K562 (cell line): ENCODE results near the gene ZG16B. TPM values are rescaled to one million over a fixed set of nuclear protein-coding genes. Genes with fewer than 3 reads are reported as not detected.
A peak's percentile ranks its signal among the peaks of the same experiment; 100 is the strongest.

Experiments
- CHD2 ChIP-seq: IDR thresholded peaks from 2 replicates; pipeline ENCODE4 v1.6.1; 2011; ENCODE audit warnings: low read depth, low read length
- GTF2E2 ChIP-seq: fragments of 200-800 bp; sonication (Bioruptor generic); IDR thresholded peaks from 2 replicates; pipeline ENCODE4 v1.6.1; 2016; ENCODE audit warnings: missing genetic modification characterization, missing compliant biosample characterization
- GTF2F1 ChIP-seq: IDR thresholded peaks from 2 replicates; pipeline ENCODE4 v1.6.1; 2011; ENCODE audit warnings: low read depth, low read length, improper control_type of control experiment
- HDAC2 ChIP-seq: fragments of 450-650 bp; IDR thresholded peaks from 2 replicates; pipeline ENCODE4 v1.6.1; 2016; ENCODE audit warnings: mild to moderate bottlenecking
- IFI16 ChIP-seq: fragments of 250-450 bp; sonication (Bioruptor Pico); IDR thresholded peaks from 2 replicates; pipeline ENCODE4 v2.1.2; 2022; ENCODE audit warnings: mild to moderate bottlenecking, inconsistent platforms
- MCM5 ChIP-seq: fragments of 450-650 bp; IDR thresholded peaks from 2 replicates; pipeline ENCODE4 v1.6.1; 2016; ENCODE audit warnings: low read depth
- MECOM ChIP-seq: fragments of 250-450 bp; sonication (Bioruptor Pico); IDR thresholded peaks from 2 replicates; pipeline ENCODE4 v1.8.0; 2022; ENCODE audit warnings: inconsistent platforms
- NCOA2 ChIP-seq, 2 experiments: fragments of 450-650 bp; IDR thresholded peaks; 2 replicates each; pipeline ENCODE4 v1.6.1; 2018; ENCODE audit warnings: mild to moderate bottlenecking in 2 of 2, moderate library complexity in 1 of 2; ENCODE audit not compliant: partially characterized antibody in 2 of 2
- NCOA6 ChIP-seq: fragments of 450-650 bp; IDR thresholded peaks from 2 replicates; pipeline ENCODE4 v1.6.1; 2017; ENCODE audit warnings: mild to moderate bottlenecking
- NEUROD1 ChIP-seq: fragments of 150-350 bp; IDR thresholded peaks from 2 replicates; pipeline ENCODE4 v1.6.1; 2014; ENCODE audit warnings: borderline replicate concordance, low read length, low read depth; ENCODE audit not compliant: partially characterized antibody
- NFYB ChIP-seq: IDR thresholded peaks from 2 replicates; pipeline ENCODE4 v1.6.1; 2011; ENCODE audit warnings: mild to moderate bottlenecking, moderate library complexity; ENCODE audit not compliant: insufficient read length; ENCODE audit errors: extremely low read depth
- PRPF4 ChIP-seq: fragments of 200-400 bp; formaldehyde crosslinking; IDR thresholded peaks from one replicate; pipeline ENCODE4 v1.6.1; 2017; ENCODE audit warnings: low read length, low read depth, mild to moderate bottlenecking; ENCODE audit not compliant: insufficient read depth, poor library complexity, severe bottlenecking
- RBM22 ChIP-seq: fragments of 200-400 bp; formaldehyde crosslinking; IDR thresholded peaks from 2 replicates; pipeline ENCODE4 v1.6.1; 2018; ENCODE audit warnings: low read length, low read depth; ENCODE audit not compliant: poor library complexity, severe bottlenecking
- RCOR1 ChIP-seq, 2 experiments: IDR thresholded peaks; 2 replicates each; pipeline ENCODE4 v1.6.1; 2012; ENCODE audit warnings: low read depth in 2 of 2, low read length in 2 of 2, borderline replicate concordance in 1 of 2, improper control_type of control experiment in 1 of 2
- SREBF2 ChIP-seq: sonication (generic); formaldehyde crosslinking; IDR thresholded peaks from 2 replicates; pipeline ENCODE4 v1.4.0; 2020; ENCODE audit warnings: mild to moderate bottlenecking, missing genetic modification reagents
- TCF3 ChIP-seq: sonication (generic); formaldehyde crosslinking; IDR thresholded peaks from 2 replicates; pipeline ENCODE4 v1.4.0; 2020; ENCODE audit warnings: mild to moderate bottlenecking, missing genetic modification reagents
- ZNF212 ChIP-seq: fragments of 450-650 bp; formaldehyde crosslinking; IDR thresholded peaks from 2 replicates; pipeline ENCODE4 v1.4.0; 2020; ENCODE audit warnings: mild to moderate bottlenecking
- polyA plus RNA-seq, 8 experiments: library from polyadenylated mRNA; depleted of rRNA in 4 of 8; stranded (reverse) in 5 of 8; unstranded in 3 of 8; fragments of >200 nt; fragmentation: Nextera tagmentation in 2 of 8; fragmentation: Illumina TruSeq in 1 of 8; extraction: Ambion mirVana in 2 of 8; extraction: Trizol in 1 of 8; gene quantifications; 2 replicates each; pipeline versions ENCODE4 v1.2.1 to v1.2.3, GENCODE V29; 2011 to 2014; ENCODE audit warnings: inconsistent platforms in 1 of 8, missing spikeins in 1 of 8
- total RNA-seq, 7 experiments: library from RNA; depleted of rRNA in 6 of 7; stranded (reverse); fragments of >200 nt in 6 of 7; fragmentation: Illumina TruSeq in 2 of 7; extraction: Trizol in 2 of 7; gene quantifications; 2 replicates each; pipeline versions ENCODE4 v1.2.1 to v1.2.3, GENCODE V29; 2011 to 2021; ENCODE audit warnings: low replicate concordance in 1 of 7
- TF ChIP-seq, protein P1 (sequence below): fragments of 150-350 bp; IDR thresholded peaks from 2 replicates; pipeline ENCODE4 v1.6.1; 2014; ENCODE audit warnings: low read depth, mild to moderate bottlenecking, low read length, borderline replicate concordance
- TF ChIP-seq, protein P2 (sequence below): fragments of 250-450 bp; sonication (Bioruptor Pico); IDR thresholded peaks from 2 replicates; pipeline ENCODE4 v1.8.0; 2021; ENCODE audit warnings: borderline replicate concordance, mild to moderate bottlenecking, moderate library complexity; ENCODE audit not compliant: poor library complexity, severe bottlenecking
- TF ChIP-seq, protein P3 (sequence below): fragments of 250-450 bp; sonication (Bioruptor Pico); IDR thresholded peaks from 2 replicates; pipeline ENCODE4 v1.5.0; 2020; ENCODE audit warnings: mild to moderate bottlenecking
- TF ChIP-seq, protein P4 (sequence below), 3 experiments: fragments of 200-800 bp in 1 of 3; sonication (Bioruptor generic) in 1 of 3; sonication (generic) in 1 of 3; formaldehyde crosslinking in 1 of 3; IDR thresholded peaks; 2 replicates each; pipeline versions ENCODE4 v1.6.1 to v1.8.0; 2016 to 2022; ENCODE audit warnings: mild to moderate bottlenecking in 2 of 3, missing compliant biosample characterization in 2 of 3, missing genetic modification characterization in 2 of 3, missing genetic modification reagents in 1 of 3

ZG16B gene
- total and polyA plus RNA-seq, 9 of the 15 experiments (the other 6 are each of a cell fraction or from before 2014, with no cell fraction given) = 0.25 to 0.43 (median 0.34) TPM; not detected in 5

DNA sequence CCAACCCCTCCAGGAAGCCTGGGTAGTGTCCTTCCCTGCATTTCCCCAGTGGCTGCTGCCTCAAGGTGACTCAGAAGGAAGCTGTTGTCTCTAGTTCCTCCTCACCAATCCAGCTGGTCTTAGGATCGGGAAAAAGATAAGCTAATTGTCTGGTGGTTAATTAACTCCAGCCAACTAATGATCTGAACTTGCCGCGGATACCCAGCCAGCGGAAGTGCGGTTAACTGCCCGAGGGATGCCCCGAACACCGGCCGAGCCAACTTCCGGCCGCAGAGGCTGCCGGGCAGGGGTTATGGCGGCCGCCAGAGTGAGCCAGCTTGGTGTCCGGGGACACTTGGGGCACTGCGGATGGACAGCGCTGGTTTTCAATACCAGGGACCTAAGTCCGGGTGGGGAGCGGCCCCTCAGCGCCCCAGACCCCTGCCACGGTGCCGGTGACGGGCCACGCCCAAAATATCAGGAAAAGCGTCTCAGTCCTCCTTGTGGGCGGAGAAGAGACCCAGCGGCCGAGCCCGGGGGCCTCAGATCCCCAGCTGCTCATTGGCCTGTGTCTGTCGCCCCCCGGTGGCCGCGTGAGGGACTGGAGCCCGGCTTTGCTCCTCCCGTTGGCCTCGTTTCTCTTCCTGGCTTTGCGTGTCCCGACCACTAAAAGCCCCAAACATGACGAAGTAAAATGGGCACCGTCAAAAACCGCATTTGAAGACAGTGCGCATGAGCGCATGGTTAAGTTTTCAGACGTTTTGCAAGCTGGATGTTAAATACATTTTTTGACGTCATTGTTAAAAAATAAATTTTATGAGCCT is 38.1 kb downstream of the ZG16B start (continued):
- TF ChIP-seq, protein P1, sequence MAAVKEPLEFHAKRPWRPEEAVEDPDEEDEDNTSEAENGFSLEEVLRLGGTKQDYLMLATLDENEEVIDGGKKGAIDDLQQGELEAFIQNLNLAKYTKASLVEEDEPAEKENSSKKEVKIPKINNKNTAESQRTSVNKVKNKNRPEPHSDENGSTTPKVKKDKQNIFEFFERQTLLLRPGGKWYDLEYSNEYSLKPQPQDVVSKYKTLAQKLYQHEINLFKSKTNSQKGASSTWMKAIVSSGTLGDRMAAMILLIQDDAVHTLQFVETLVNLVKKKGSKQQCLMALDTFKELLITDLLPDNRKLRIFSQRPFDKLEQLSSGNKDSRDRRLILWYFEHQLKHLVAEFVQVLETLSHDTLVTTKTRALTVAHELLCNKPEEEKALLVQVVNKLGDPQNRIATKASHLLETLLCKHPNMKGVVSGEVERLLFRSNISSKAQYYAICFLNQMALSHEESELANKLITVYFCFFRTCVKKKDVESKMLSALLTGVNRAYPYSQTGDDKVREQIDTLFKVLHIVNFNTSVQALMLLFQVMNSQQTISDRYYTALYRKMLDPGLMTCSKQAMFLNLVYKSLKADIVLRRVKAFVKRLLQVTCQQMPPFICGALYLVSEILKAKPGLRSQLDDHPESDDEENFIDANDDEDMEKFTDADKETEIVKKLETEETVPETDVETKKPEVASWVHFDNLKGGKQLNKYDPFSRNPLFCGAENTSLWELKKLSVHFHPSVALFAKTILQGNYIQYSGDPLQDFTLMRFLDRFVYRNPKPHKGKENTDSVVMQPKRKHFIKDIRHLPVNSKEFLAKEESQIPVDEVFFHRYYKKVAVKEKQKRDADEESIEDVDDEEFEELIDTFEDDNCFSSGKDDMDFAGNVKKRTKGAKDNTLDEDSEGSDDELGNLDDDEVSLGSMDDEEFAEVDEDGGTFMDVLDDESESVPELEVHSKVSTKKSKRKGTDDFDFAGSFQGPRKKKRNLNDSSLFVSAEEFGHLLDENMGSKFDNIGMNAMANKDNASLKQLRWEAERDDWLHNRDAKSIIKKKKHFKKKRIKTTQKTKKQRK = no peak
- TF ChIP-seq NEUROD1 (no peak), RCOR1 (IDR thresholded peaks at IDR 0.05; ENCODE audit: borderline replicate concordance in 1 of 2, low read depth in 2 of 2, low read length in 2 of 2) (peak in 1 of 2 experiments; percentile 35; a peak in 1 of 4 replicates), PRPF4 (no peak), HDAC2 (0 out of 2 replicates have a peak, but pooled peaks have one; percentile 75), IFI16 (CRISPR knock-in tag) (no peak), NFYB (no peak), GTF2E2 (tag) (peak; percentile 95), NCOA2 (IDR thresholded peaks at IDR 0.05; ENCODE audit: partially characterized antibody in 2 of 2) (no peak), RBM22 (peak; percentile 33), SREBF2 (CRISPR knock-in tag) (no peak), GTF2F1 (no peak), TCF3 (CRISPR knock-in tag) (no peak), MECOM (CRISPR knock-in tag) (peak; percentile 79), MCM5 (no peak), ZNF212 (CRISPR knock-in tag) (no peak), CHD2 (no peak), NCOA6 (no peak)
- TF ChIP-seq, protein P2, sequence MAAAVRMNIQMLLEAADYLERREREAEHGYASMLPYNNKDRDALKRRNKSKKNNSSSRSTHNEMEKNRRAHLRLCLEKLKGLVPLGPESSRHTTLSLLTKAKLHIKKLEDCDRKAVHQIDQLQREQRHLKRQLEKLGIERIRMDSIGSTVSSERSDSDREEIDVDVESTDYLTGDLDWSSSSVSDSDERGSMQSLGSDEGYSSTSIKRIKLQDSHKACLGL = no peak
- TF ChIP-seq, protein P3, sequence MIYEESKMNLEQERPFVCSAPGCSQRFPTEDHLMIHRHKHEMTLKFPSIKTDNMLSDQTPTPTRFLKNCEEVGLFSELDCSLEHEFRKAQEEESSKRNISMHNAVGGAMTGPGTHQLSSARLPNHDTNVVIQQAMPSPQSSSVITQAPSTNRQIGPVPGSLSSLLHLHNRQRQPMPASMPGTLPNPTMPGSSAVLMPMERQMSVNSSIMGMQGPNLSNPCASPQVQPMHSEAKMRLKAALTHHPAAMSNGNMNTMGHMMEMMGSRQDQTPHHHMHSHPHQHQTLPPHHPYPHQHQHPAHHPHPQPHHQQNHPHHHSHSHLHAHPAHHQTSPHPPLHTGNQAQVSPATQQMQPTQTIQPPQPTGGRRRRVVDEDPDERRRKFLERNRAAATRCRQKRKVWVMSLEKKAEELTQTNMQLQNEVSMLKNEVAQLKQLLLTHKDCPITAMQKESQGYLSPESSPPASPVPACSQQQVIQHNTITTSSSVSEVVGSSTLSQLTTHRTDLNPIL (CRISPR knock-in tag) = 0 out of 2 replicates have a peak, but pooled peaks have one; percentile 60
- TF ChIP-seq, protein P4, sequence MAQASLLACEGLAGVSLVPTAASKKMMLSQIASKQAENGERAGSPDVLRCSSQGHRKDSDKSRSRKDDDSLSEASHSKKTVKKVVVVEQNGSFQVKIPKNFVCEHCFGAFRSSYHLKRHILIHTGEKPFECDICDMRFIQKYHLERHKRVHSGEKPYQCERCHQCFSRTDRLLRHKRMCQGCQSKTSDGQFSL (CRISPR knock-in tag; IDR thresholded peaks at IDR 0.05) = no peak
- TF ChIP-seq, protein P4 (tag; IDR thresholded peaks at IDR 0.05) = no peak
